Endometrial microvascular endothelial cells (primary cell): ENCODE measurements around the gene KRTAP9-2. TPM values are rescaled to one million over a fixed set of nuclear protein-coding genes. Genes with fewer than 3 reads are reported as not detected.
"Not testable (repeated sequence)": the region's sequence is repeated elsewhere in the genome, so short reads cannot be mapped to it uniquely, and the experiment has no call there.

Source experiments
- in situ Hi-C: cut with HindIII; loops from 2 replicates; pipeline ENCODE4 v1.10.0; 2017; ENCODE audit warnings: low sequenced_read_pairs, low pct_unique_long_range_greater_than_20kb; ENCODE audit errors: inconsistent ontology term
- total RNA-seq: library from RNA; depleted of rRNA; stranded (reverse); fragments of >200 nt; gene quantifications from one replicate; pipeline ENCODE4 v1.2.3, GENCODE V29; 2015; ENCODE audit errors: inconsistent ontology term

Gene KRTAP9-2
- not detected for total RNA-seq

- in situ Hi-C loops: not testable (repeated sequence)
Observed at GRCh38 chr17:41226598-41227095, at the start of gene KRTAP9-2. KRTAP9-2 (plus strand) TSS chr17:41226648; CDS start chr17:41226655, 7 bp downstream.

GRCh38 chr17:41176744-41177387 is 49.6 kb upstream of the KRTAP9-2 start:
- in situ Hi-C loops: no loop called here

- in situ Hi-C loops: no loop called here
Observed at GRCh38 chr17:41177727-41178271, 48.6 kb upstream of the KRTAP9-2 start, which contains the start of gene KRTAP4-2. KRTAP4-2 (minus strand) TSS chr17:41178221; CDS start chr17:41178164, 57 bp downstream.

GRCh38 chr17:41178341-41178740 is 48.1 kb upstream of the KRTAP9-2 start:
- in situ Hi-C loops: no loop called here

GRCh38 chr17:41178843-41179616 is 47.4 kb upstream of the KRTAP9-2 start:
- in situ Hi-C loops: no loop called here

GRCh38 chr17:41184480-41184961 is 41.9 kb upstream of the KRTAP9-2 start, which contains the start of gene KRTAP4-1:
KRTAP4-1 (minus strand) TSS chr17:41184911; CDS start chr17:41184854, 57 bp downstream.
- in situ Hi-C loops: no loop called here

- in situ Hi-C loops: no loop called here
Observed at GRCh38 chr17:41185001-41185400, 41.4 kb upstream of the KRTAP9-2 start.

GRCh38 chr17:41186872-41187271 is 39.6 kb upstream of the KRTAP9-2 start:
- in situ Hi-C loops: no loop called here

- in situ Hi-C loops: not testable (repeated sequence)
Observed at GRCh38 chr17:41189837-41190318, 36.6 kb upstream of the KRTAP9-2 start, which contains the start of gene KRTAP9-1. KRTAP9-1 (plus strand) TSS chr17:41189887; CDS start chr17:41189887, 0 bp downstream.

- in situ Hi-C loops: no loop called here
Observed at GRCh38 chr17:41190328-41190727, 36.1 kb upstream of the KRTAP9-2 start.

- in situ Hi-C loops: no loop called here
Observed at GRCh38 chr17:41196068-41196467, 30.4 kb upstream of the KRTAP9-2 start.

- in situ Hi-C loops: no loop called here
Observed at GRCh38 chr17:41199421-41200078, 26.9 kb upstream of the KRTAP9-2 start.

- in situ Hi-C loops: no loop called here
Observed at GRCh38 chr17:41211845-41212466, 14.5 kb upstream of the KRTAP9-2 start.

GRCh38 chr17:41212524-41213169 is 13.8 kb upstream of the KRTAP9-2 start:
- in situ Hi-C loops: no loop called here

- in situ Hi-C loops: no loop called here
Observed at GRCh38 chr17:41215681-41216080, 10.8 kb upstream of the KRTAP9-2 start.

GRCh38 chr17:41223821-41224220 is 2.6 kb upstream of the KRTAP9-2 start:
- in situ Hi-C loops: no loop called here

- in situ Hi-C loops: no loop called here
Observed at GRCh38 chr17:41226051-41226450, 397 bp upstream of the KRTAP9-2 start.

- in situ Hi-C loops: no loop called here
Observed at GRCh38 chr17:41230094-41230493, 3.6 kb downstream of the KRTAP9-2 start.
